ENCODE data around the gene BMP8A.

BMP8A gene

DNA sequence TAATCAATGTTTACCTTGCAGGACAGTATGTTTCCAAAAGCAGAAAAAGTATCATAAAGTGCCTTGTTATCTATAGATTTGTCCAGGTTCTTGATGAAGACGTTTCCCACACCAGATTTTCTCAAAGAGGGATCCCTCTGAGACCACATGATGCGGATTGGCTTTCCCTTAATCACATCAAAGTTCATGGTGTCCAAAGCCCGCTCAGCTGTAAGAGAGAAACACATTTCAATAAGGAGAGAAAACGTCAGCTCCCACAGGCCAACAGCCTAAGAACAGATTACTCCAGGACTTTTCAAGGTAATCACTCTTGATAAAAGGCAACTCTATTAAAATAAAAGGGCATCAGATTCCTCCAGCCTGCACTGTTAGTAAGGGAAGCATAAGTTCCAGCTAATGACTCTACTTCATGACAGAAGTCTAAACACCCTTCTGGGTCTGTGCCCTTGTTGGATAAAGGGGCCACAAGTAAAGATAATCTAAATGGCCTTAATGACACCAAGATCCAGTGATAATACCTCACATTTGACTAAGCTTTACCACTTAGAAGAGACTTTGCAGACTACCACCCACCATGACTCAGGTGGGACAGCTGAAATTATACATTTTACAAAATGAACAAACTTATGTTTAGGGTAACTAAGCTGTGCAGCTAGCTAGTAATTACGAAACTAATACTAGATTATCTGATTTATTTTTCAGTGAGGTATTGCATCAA is 81.1 kb downstream of the BMP8A start:
- no peak for DNase-seq

DNA sequence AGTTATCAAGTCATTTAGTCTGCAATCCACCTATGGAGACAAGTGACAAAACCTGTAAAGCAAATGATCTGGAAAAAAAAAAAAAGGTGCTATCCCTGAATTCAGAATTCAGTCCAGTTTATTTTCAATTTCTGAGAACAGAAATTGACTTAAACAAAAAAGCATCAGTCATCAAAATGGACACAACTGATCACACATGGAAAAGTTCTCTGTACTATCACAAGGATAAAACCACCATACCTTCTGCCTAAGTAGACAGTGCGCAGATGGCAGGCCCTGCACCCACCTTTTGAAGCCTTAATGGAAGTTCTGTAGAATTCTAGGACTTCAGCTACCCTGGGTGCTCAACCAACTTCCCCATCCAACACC is 81.6 kb downstream of the BMP8A start:
- DNase-seq: no peak

DNA sequence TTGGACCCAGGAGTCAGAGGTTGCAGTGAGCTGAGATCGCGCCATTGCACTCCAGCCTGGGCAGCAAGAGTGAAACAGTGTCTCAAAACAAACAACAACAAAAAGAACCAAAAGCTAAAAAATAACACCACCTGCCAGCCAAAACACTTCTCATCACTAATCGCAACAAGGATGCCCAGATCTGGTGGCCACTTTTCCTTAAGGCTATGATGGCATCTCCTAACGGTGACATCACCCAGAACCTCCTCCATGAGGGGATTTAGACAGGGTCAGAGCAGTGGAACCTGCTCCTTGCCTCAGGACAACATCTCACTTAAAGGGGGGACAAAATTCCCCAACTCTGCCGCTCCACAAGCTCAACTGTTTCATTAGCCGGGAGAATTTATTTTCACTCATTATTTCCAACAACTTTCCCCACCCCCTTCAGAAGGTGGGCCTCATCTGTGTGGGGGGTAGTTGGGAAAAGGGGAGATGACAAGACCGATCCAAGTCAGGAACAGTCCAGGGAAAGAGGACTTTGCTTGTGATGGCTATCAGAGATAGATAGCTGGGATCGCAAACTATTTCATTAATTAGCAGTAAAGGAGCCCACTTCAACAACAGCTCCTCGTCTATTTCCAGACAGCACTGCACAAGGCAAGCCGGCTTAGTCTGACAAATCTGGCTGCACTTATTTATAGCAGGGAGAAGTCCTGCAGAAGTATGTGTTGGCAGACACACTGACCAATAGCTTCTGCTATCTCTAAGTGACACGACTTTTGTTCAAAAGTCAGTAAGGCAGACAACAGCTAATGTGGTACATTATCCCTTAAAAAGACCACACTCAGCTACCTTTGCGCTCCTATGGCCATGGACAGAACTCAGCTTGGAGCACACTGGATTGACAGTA is 82.5 kb downstream of the BMP8A start:
- no peak for DNase-seq

DNA sequence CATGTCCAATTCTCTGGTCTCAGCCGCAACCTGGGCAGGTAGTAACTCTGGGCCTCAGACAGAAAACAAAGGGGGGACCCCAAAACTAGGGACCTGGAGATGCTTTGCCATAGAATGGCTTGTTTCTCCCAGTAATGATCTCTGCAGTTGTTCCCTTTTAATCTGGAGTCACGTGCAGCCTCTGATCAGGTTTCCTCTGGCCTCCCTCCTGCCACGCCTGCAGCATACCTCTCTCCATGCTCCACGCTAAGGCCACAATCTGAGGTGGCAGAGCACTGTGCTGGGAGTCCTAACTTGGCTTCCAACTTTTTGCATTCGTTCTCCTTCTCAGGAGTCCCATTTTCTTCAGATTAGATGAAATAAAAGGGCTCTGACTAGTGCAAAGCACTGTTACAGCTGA is 83.2 kb downstream of the BMP8A start:
- no peak for DNase-seq

All from activated CD4-positive, alpha-beta T cell treated with anti-CD3 and anti-CD28 coated beads, Interleukin-2, amount 50 U/mL, for 48 hours (primary cell).